GM12878 (cell line): ENCODE results near the gene KATNA1. TPM values are rescaled to one million over a fixed set of nuclear protein-coding genes. Genes with fewer than 3 reads are reported as not detected.

Experiments
- ATAC-seq: fragments of 200-7000 bp; cut with Tn5 transposase; 3 replicates; pipeline ENCODE4 v1.9.1; 2020; ENCODE audit warnings: mild to moderate bottlenecking, moderate library complexity
- BruUV-seq: library from RNA; stranded (reverse); fragments of 400-500 nt; replicated peaks from 2 replicates; lab custom pipeline; 2021; lab: Mats Ljungman, UMichigan
- CTCF ChIA-PET: fragments of 300-600 bp; sonication (Branson Sonifier 250); formaldehyde crosslinking; extraction: SDS; loops from one replicate; lab custom pipeline; 2021; ENCODE audit warnings: inconsistent platforms; lab: Yijun Ruan, JAX
- POLR2A ChIA-PET: fragments of 350-600 bp; formaldehyde crosslinking; extraction: SDS; loops from one replicate; lab custom pipeline; 2021; ENCODE audit warnings: inconsistent platforms; lab: Charles Lee
- RAD21 ChIA-PET: fragments of 300-600 bp; sonication (Branson Sonifier 250); formaldehyde crosslinking; loops from one replicate; lab custom pipeline; 2023; ENCODE audit warnings: antibody characterized with exemption; ENCODE audit not compliant: unreplicated experiment; lab: Charles Lee
- SMC1A ChIA-PET: fragments of 300-600 bp; sonication (Branson Sonifier 250); formaldehyde crosslinking; loops from one replicate; lab custom pipeline; 2023; ENCODE audit not compliant: unreplicated experiment, uncharacterized antibody; lab: Charles Lee
- DNase-seq: peaks from one replicate; pipeline ENCODE4 v3.0.0-alpha.2; 2011; ENCODE audit warnings: low read depth, low spot score
- FAIRE-seq: peaks from 3 replicates; lab custom pipeline; 2011; peaks lifted over from hg19 to GRCh38; lab: Jason Lieb, UNC
- H2AFZ ChIP-seq: 2 replicates; pipeline ENCODE4 v1.6.0; 2011; ENCODE audit warnings: low read depth, low read length, control low read depth; ENCODE audit not compliant: control insufficient read depth
- H3K27ac ChIP-seq: 2 replicates; pipeline ENCODE4 v1.5.1; 2011; ENCODE audit warnings: control low read depth; ENCODE audit not compliant: control insufficient read depth, insufficient read depth
- H3K27me3 ChIP-seq, 2 experiments: replicated peaks in 1 of 2; 2 replicates each; pipeline versions ENCODE4 v1.6.0 to v1.6.1; 2011; ENCODE audit warnings: low read length in 1 of 2; ENCODE audit not compliant: control insufficient read depth in 2 of 2, insufficient read depth in 2 of 2
- H3K36me3 ChIP-seq, 2 experiments: 2 replicates each; pipeline ENCODE4 v1.5.1; 2011; ENCODE audit warnings: low read length in 1 of 2; ENCODE audit not compliant: control insufficient read depth in 2 of 2, insufficient read depth in 2 of 2
- H3K4me1 ChIP-seq: 2 replicates; pipeline ENCODE4 v1.6.1; 2011; ENCODE audit warnings: mild to moderate bottlenecking, low read length, moderate library complexity, mixed read lengths; ENCODE audit not compliant: control insufficient read depth, insufficient read depth
- H3K4me2 ChIP-seq: 2 replicates; pipeline ENCODE4 v1.6.0; 2011; ENCODE audit warnings: control low read depth; ENCODE audit not compliant: control insufficient read depth, insufficient read depth
- H3K4me3 ChIP-seq: fragments of 200-600 bp; sonication (generic); 2 replicates; pipeline ENCODE4 v1.5.1; 2016
- H3K79me2 ChIP-seq: 2 replicates; pipeline ENCODE4 v1.6.0; 2011; ENCODE audit warnings: low read length; ENCODE audit not compliant: control insufficient read depth, insufficient read depth
- H3K9ac ChIP-seq: 2 replicates; pipeline ENCODE4 v1.8.0; 2011; ENCODE audit warnings: low read length, control low read depth, mixed read lengths; ENCODE audit not compliant: control insufficient read depth, insufficient read depth
- H3K9me3 ChIP-seq: replicated peaks from 3 replicates; pipeline ENCODE4 v1.5.1; 2011; ENCODE audit warnings: mild to moderate bottlenecking, low read length; ENCODE audit not compliant: control insufficient read depth, insufficient read depth
- H4K20me1 ChIP-seq: 2 replicates; pipeline ENCODE4 v1.6.0; 2011; ENCODE audit not compliant: control insufficient read depth, insufficient read depth
- CBX5 ChIP-seq: sonication (generic); IDR thresholded peaks from 2 replicates; pipeline ENCODE4 v1.6.1; 2016; ENCODE audit warnings: low read depth, moderate library complexity, mild to moderate bottlenecking, inconsistent platforms
- CHD1 ChIP-seq: IDR thresholded peaks from 2 replicates; pipeline ENCODE4 v1.6.1; 2012; ENCODE audit warnings: low read depth, low read length, improper control_type of control experiment
- CUX1 ChIP-seq: IDR thresholded peaks from 2 replicates; pipeline ENCODE4 v1.6.1; 2012; ENCODE audit warnings: improper control_type of control experiment, low read depth, low read length; ENCODE audit not compliant: insufficient replicate concordance
- MTA3 ChIP-seq: IDR thresholded peaks from 2 replicates; pipeline ENCODE4 v1.6.1; 2012; ENCODE audit warnings: low read length, inconsistent platforms, borderline replicate concordance
- NR2F1 ChIP-seq: fragments of 450-650 bp; conservative IDR thresholded peaks from 2 replicates; pipeline ENCODE4 v1.6.1; 2017; ENCODE audit warnings: mild to moderate bottlenecking
- SKIL ChIP-seq: fragments of 450-650 bp; IDR thresholded peaks from 2 replicates; pipeline ENCODE4 v1.6.1; 2017; ENCODE audit warnings: mild to moderate bottlenecking, low read depth, inconsistent platforms; ENCODE audit not compliant: poor library complexity, severe bottlenecking
- ZNF687 ChIP-seq: fragments of 450-650 bp; IDR thresholded peaks from 2 replicates; pipeline ENCODE4 v1.6.1; 2017; ENCODE audit warnings: mild to moderate bottlenecking, moderate library complexity
- WGBS: methylation state at CpG from one replicate; pipeline ENCODE4 v1.1.6; 2016; ENCODE audit warnings: low lambda C conversion rate; ENCODE audit not compliant: insufficient replicate concordance, insufficient coverage; ENCODE audit errors: missing lambda C conversion rate; 5-methylcytosine and 5-hydroxymethylcytosine counted together
- in situ Hi-C: fragments of 300-500 bp; cut with MboI; formaldehyde crosslinking; loops from 9 replicates; pipeline ENCODE4 v1.14.3; 2018; ENCODE audit warnings: mixed read lengths
- intact Hi-C: fragments of 100-400 bp; cut with micrococcal nuclease; formaldehyde crosslinking; loops from one replicate; pipeline ENCODE4 v1.14.2; 2022; ENCODE audit not compliant: unreplicated experiment
- polyA plus RNA-seq, 11 experiments: library from polyadenylated mRNA; depleted of rRNA in 4 of 11; unstranded in 6 of 11; stranded (reverse) in 5 of 11; fragments of >200 nt; fragmentation: Nextera tagmentation in 4 of 11; fragmentation: Illumina TruSeq in 1 of 11; extraction: Ambion mirVana in 4 of 11; extraction: Trizol in 1 of 11; gene quantifications; 1 replicate in 1 of 11; 2 replicates in 10 of 11; pipeline versions ENCODE4 v1.2.1 to v1.2.3, GENCODE V29; 2011 to 2016; ENCODE audit warnings: inconsistent platforms in 2 of 11, missing spikeins in 2 of 11, low read depth in 1 of 11
- total RNA-seq, 4 experiments: library from RNA; depleted of rRNA in 3 of 4; stranded (reverse); fragments of >200 nt in 3 of 4; fragmentation: Illumina TruSeq in 1 of 4; extraction: Trizol in 1 of 4; gene quantifications; 2 replicates each; pipeline versions ENCODE4 v1.2.1 to v1.2.3, GENCODE V29; 2013 to 2021

KATNA1 gene
- total and polyA plus RNA-seq, 10 of the 15 experiments (the other 5 are each of a cell fraction or from before 2014, with no cell fraction given), result 15.4 to 35.3 (median 25.1) TPM

GRCh38 chr6:149614337-149614736, 34.2 kb downstream of the KATNA1 start:
- Histone ChIP-seq H3K9ac (no peak overlapping the region), H3K4me1 (no peaks in the 10 kb centered on the region), H2AFZ (no peak overlapping the region), H3K27ac (no peak overlapping the region), H4K20me1 (no peaks in the 10 kb centered on the region), H3K4me2 (no peak overlapping the region), H3K4me3 (no peak overlapping the region), H3K36me3 (peaks cover 2 to 8% of the 10 kb centered on the region in 2 experiments; a peak in 3 of 4 replicates), H3K27me3 (no peaks in the 10 kb centered on the region), H3K79me2 (no peaks in the 10 kb centered on the region), H3K9me3 (no peaks in the 10 kb centered on the region; the same call in 2 of the 3 replicates)
- ChIA-PET POLR2A (no interaction called here), CTCF (no interaction called here), SMC1A (interaction anchor here (0.6 to 1.0 kb wide), 2 partner anchors 10 to 550 kb away, joined by 3 read pairs; no protein-coding TSS in a partner anchor), RAD21 (interaction anchor here (0.6 kb wide), 2 partner anchors 43 to 157 kb away, joined by 3 read pairs; no protein-coding TSS in a partner anchor)
- 74% methylated on average over 4 of the region's 4 CpGs for WGBS
- no peak for FAIRE-seq
- BruUV-seq, result no TSS peak
- in situ Hi-C loops, result no loop called here
- no peak for ATAC-seq
- no peak for DNase-seq
- intact Hi-C loops, result no loop called here
- no peak for TF ChIP-seq ZNF687
- no peak for TF ChIP-seq MTA3
- TF ChIP-seq CBX5, result no peak
- no peak for TF ChIP-seq CHD1
- no peak for TF ChIP-seq NR2F1
- TF ChIP-seq CUX1, result no peak
- TF ChIP-seq SKIL, result no peak
